Measurements from ENCODE around the gene ZNF740. TPM values are rescaled to one million over a fixed set of nuclear protein-coding genes. Genes with fewer than 3 reads are reported as not detected.
A peak's percentile ranks its signal among the peaks of the same experiment; 100 is the strongest.

Gene ZNF740
- total RNA-seq, 3 donors from 2014 or later: 17.9 to 22.0 (median 19.3) TPM

GRCh38 chr12:53222806-53223261, 42.3 kb downstream of the ZNF740 start:
- Histone ChIP-seq H3K36me3 (no peaks in the 10 kb centered on the region), H3K4me1 (peaks cover 19 to 47% of the 10 kb centered on the region in 2 donors), H3K4me3 (peak overlapping the region in 1 of 3 donors; percentile 37), H3K27ac (peak overlapping the region; percentile 91 to 99), H3K27me3 (no peaks in the 10 kb centered on the region), H3K9me3 (no peaks in the 10 kb centered on the region)
- intact Hi-C loops (cut with DNase I; ENCODE audit: low total_unique reads): no loop called here
- no peak for TF ChIP-seq POLR2A (IDR thresholded peaks at IDR 0.05)
- no peak for TF ChIP-seq CTCF (IDR thresholded peaks at IDR 0.05)
- TF ChIP-seq POLR2AphosphoS5 (IDR thresholded peaks at IDR 0.05): no peak
- no peak for DNase-seq (ENCODE audit: low spot score in 2 of 2)

DNA sequence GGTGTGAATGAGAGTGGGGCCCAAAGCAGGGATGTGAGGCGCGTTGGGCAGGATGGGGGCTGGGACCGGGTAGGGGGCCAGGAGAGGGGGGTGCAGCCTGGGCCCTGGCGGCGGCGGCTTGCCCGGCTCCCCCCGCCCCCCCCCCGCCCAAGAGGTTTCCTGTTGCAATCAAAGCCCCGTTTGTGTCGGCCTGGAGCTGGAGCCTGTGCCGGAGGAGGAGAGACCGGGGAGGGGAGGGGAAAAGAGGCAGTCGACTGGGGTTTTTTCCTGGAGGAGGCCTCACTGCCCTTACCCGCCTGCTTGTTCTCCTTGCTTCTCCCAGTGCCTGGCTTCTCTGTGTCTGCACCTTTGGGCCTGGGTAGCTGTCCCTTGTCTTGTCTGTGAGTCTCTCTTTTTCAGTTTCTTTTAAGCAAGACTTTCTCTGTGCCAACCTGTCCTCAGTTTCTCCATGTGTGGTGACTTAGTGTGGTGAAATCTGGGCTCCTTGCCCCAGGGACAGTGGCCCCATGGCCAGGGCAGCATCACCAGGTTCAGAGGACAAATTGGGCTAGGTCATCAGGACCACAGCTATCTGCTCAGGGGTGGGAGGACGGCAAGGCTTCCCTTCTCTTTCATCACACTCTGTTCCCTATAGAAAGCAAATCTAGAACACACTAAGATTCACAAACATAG, 43.0 kb downstream of the ZNF740 start:
- Histone ChIP-seq H3K36me3 (no peaks in the 10 kb centered on the region), H3K4me1 (peaks cover 12 to 44% of the 10 kb centered on the region in 2 donors), H3K9me3 (no peaks in the 10 kb centered on the region), H3K4me3 (peak overlapping the region in 2 of 3 donors; percentile 0 to 37), H3K27ac (peak overlapping the region; percentile 91 to 99), H3K27me3 (no peaks in the 10 kb centered on the region)
- TF ChIP-seq CTCF (IDR thresholded peaks at IDR 0.05): no peak
- no peak for TF ChIP-seq POLR2AphosphoS5 (IDR thresholded peaks at IDR 0.05)
- no peak for TF ChIP-seq POLR2A (IDR thresholded peaks at IDR 0.05)
- no peak for DNase-seq (ENCODE audit: low spot score in 2 of 2)
- intact Hi-C loops (cut with DNase I; ENCODE audit: low total_unique reads): no loop called here

GRCh38 chr12:53224061-53224896, 43.8 kb downstream of the ZNF740 start:
- Histone ChIP-seq H3K4me1 (peaks cover 10 to 51% of the 10 kb centered on the region in 2 donors), H3K9me3 (no peaks in the 10 kb centered on the region), H3K27me3 (no peaks in the 10 kb centered on the region), H3K36me3 (no peaks in the 10 kb centered on the region), H3K27ac (peak overlapping the region; percentile 91 to 99), H3K4me3 (peak overlapping the region in 1 of 3 donors; percentile 25)
- intact Hi-C loops (cut with DNase I; ENCODE audit: low total_unique reads): no loop called here
- TF ChIP-seq POLR2AphosphoS5 (IDR thresholded peaks at IDR 0.05) (no peak), CTCF (IDR thresholded peaks at IDR 0.05) (peak in 1 of 3 donors; percentile 26)
- DNase-seq (ENCODE audit: low spot score in 2 of 2): peak in 1 of 2 donors; percentile 46

- H3K27ac ChIP-seq: peak overlapping the region; percentile 91 to 99
- H3K4me1 ChIP-seq: peaks cover 14 to 59% of the 10 kb centered on the region in 2 donors
- DNase-seq (ENCODE audit: low spot score in 2 of 2): no peak
- TF ChIP-seq POLR2AphosphoS5 (IDR thresholded peaks at IDR 0.05): no peak
- TF ChIP-seq CTCF (IDR thresholded peaks at IDR 0.05): no peak
- TF ChIP-seq POLR2A (IDR thresholded peaks at IDR 0.05): no peak
- no peaks in the 10 kb centered on the region for H3K9me3 ChIP-seq
- H3K36me3 ChIP-seq: no peaks in the 10 kb centered on the region
- intact Hi-C loops (cut with DNase I; ENCODE audit: low total_unique reads): no loop called here
- no peaks in the 10 kb centered on the region for H3K27me3 ChIP-seq
- H3K4me3 ChIP-seq: no peak overlapping the region
Observed at GRCh38 chr12:53224897-53225634, 44.5 kb downstream of the ZNF740 start.
